22Rv1 (cell line): Measurements from ENCODE around the gene SLC29A3.

Source experiments
- ZFX ChIP-seq: fragments of 450-650 bp; IDR thresholded peaks from 2 replicates; pipeline ENCODE4 v1.6.1; 2017; ENCODE audit warnings: antibody characterized with exemption, borderline replicate concordance
- TF ChIP-seq, protein P1 (sequence below): fragments of 450-650 bp; IDR thresholded peaks from 2 replicates; pipeline ENCODE4 v1.5.1; 2017; ENCODE audit warnings: mild to moderate bottlenecking

DNA sequence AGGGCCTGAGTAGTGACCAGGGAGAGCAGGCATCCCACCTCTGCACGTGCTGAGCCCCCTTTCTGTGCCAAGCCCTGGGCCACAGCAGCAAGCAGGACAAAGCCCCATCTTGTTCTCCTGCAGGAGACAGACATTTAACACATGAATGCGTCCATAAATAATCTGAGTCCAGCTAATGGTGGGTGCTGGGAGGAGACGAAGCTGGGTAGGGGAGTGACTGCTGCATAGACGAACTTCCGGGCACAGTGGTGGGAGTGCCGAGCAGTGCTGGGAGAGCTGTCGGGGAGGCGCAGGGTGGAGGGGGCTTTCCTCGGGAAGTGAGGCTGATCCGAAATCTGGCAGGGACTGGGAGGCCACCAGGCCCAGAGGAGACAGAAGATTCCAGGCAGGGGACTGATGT lies 35.2 kb upstream of the SLC29A3 start:
- TF ChIP-seq, protein P1, sequence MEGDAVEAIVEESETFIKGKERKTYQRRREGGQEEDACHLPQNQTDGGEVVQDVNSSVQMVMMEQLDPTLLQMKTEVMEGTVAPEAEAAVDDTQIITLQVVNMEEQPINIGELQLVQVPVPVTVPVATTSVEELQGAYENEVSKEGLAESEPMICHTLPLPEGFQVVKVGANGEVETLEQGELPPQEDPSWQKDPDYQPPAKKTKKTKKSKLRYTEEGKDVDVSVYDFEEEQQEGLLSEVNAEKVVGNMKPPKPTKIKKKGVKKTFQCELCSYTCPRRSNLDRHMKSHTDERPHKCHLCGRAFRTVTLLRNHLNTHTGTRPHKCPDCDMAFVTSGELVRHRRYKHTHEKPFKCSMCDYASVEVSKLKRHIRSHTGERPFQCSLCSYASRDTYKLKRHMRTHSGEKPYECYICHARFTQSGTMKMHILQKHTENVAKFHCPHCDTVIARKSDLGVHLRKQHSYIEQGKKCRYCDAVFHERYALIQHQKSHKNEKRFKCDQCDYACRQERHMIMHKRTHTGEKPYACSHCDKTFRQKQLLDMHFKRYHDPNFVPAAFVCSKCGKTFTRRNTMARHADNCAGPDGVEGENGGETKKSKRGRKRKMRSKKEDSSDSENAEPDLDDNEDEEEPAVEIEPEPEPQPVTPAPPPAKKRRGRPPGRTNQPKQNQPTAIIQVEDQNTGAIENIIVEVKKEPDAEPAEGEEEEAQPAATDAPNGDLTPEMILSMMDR = no peak
- TF ChIP-seq ZFX = no peak
